Measurements from ENCODE around the gene XRCC5. TPM values are rescaled to one million over a fixed set of nuclear protein-coding genes. Genes with fewer than 3 reads are reported as not detected.

XRCC5 gene
- total and polyA plus RNA-seq, 2 of the 8 experiments (the other 6 are each of a cell fraction or from before 2014, with no cell fraction given), result 308 to 644 TPM

- TF ChIP-seq RNF2 (IDR thresholded peaks at IDR 0.05; ENCODE audit: borderline replicate concordance, low read depth, low read length, missing control alignments, poor library complexity, severe bottlenecking), result no peak
- TF ChIP-seq TEAD4 (IDR thresholded peaks at IDR 0.05; ENCODE audit: low read depth, low read length), result no peak
- no peak for TF ChIP-seq POU5F1 (IDR thresholded peaks at IDR 0.05; ENCODE audit: low read depth, low read length)
- no peak for TF ChIP-seq CBX8 (IDR thresholded peaks at IDR 0.05; ENCODE audit: borderline replicate concordance, low read depth, low read length)
These were observed 112.7 kb downstream of the XRCC5 start (continued) for GRCh38 chr2:216221811-216222210.

All from H1 (cell line).